Measurements from ENCODE around the gene TUBGCP3.
"Not testable (repeated sequence)": the region's sequence is repeated elsewhere in the genome, so short reads cannot be mapped to it uniquely, and the experiment has no call there.

TUBGCP3 gene

DNA sequence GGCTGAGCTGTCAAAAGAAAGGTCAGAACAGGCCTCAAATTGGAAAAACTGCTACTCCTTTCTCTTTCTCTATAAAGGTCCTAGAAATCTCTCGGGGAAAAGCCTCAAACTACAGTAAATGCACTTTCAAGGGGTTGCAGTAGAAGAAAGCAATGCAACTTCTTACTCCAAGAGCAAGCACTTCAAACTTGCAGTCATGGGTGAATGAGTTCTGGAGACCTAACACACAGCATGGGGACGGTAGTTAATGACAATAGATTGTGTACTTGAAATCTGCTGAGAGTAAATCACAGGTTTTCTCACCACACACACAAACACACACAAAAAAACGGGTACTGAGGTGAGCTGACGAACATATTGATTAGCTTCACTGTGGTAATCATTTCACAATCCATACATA is 11.8 kb downstream of the TUBGCP3 start:
- DNase-seq = peak; percentile 14

DNA sequence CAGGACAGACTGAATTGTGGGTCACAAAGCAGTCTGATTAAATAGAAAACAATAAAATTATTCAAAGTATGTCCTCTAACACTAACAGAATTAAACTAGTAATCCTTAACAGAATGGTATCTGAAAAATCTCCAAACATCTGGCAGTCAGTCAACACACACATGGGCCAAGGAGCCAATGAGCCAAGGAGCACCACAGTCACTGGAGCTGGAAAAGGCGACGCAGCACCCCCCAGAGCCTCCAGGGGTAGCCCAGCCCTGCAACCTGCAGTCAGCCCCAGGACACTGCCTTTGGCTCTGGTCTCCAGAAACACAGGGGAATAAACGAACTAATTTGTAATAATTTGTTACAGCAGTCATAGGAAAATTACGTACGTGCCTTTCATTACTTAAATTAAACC is 12.3 kb downstream of the TUBGCP3 start:
- DNase-seq = no peak

DNA sequence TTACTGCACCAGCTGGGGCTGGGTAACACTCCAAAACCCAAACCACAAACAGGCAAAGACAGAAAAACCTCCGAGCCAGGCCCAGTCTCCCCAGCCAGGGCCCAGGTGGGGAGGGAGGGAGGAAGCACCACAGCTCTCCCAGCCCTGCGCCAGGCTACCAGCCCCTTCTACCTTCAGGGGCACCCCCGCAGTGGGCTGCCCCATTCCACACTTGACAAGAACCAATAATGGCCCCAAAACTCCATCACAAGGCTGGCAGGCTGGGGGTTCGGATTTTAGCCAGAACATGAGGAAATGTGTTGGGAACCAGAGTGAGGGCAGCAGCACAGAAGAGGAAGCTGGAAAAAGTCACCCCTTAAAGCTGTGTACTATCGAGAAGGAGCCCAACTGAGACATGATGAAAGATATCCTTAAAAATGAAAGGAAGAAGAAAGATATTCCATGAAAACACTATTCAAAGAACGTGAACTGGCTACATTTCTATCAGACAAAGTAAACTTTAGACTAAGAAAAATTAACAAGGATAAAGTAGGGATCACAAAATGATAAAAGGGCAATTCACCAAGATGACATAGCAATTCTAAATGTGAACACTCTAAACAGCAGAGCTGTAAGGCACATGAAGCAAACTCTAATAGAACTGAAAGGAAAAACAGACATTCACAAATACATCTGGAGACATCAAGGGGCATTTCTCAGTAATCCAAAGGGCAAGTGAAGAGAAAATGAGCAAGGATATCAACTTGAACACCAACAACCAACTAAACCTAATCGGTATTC is 12.9 kb downstream of the TUBGCP3 start:
- DNase-seq = no peak

DNA sequence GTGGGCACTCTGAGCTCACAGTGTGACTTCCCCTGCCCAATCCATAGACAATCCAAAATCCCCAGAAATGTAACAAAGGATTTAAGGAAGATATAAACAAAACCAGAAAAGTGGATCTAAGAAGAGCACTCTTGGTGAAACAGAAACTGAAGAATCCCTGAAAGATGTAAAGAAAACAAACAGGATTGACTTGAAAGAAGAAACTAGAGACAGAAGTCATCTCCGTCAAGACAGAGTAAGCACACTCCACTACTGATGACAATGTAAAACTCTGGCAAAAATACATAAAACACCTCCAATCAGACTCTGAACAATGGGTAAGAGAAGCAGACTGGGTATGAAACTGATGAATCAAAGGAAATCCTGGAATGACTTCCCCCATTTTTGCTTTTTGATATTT is 13.5 kb downstream of the TUBGCP3 start:
- no peak for DNase-seq

DNA sequence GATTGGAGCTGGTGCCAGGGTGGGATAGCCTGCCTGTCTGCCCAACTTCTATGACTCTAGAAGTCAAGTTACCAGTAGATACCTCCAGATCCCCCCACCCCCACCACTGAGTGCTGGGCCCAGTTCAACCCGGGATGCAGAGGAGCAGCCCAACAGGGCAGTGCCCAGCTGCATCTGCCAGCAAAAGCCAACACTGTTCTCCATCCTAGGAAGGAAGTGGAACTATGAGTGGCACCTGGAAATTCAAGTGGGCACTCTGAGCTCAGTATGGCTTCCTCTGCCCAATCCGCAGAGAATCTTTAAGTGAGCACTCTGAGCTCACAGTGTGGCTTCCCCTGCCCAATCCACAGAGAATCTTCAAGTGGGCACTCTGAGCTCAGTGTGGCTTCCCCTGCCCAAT is 14.2 kb downstream of the TUBGCP3 start:
- peak; percentile 15 for DNase-seq

DNA sequence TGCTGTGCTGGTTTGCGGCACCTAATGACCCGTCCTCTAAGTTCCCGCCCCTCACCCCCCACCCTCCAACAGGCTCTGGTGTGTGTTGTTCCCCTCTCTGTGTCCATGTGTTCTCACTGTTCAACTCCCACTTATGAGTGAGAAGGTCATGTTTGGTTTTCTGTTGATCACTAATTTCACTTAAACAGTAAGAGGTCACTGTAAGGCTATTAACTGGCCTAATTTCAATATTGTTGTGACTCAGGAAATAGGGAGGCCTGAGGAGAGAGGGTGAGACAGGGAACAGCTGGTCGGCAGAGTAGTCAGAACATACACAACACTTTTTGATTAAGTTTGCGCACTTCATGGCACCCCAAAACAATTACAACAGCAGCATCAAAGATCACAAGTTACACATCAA is 15.6 kb downstream of the TUBGCP3 start:
- no peak for DNase-seq

DNA sequence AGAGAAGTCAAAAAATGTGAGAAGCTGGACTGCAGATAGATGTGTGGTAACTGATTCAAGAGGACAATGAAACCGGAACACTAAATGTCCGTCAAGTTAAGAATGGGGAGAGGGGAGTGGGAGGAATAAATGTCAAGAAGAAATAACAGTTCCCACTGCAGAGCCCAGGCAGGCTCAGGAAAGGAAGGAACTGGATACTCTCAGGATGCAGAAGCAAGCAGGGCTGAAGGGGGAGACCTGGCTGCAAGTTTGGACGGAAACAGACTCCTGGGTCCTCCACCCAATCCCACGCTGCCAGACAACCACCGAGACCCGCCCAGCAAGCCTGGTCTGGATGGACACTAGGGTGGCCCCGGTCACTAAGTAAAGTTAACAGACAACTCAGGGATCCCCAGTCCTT is 18.1 kb downstream of the TUBGCP3 start:
- DNase-seq = no peak

DNA sequence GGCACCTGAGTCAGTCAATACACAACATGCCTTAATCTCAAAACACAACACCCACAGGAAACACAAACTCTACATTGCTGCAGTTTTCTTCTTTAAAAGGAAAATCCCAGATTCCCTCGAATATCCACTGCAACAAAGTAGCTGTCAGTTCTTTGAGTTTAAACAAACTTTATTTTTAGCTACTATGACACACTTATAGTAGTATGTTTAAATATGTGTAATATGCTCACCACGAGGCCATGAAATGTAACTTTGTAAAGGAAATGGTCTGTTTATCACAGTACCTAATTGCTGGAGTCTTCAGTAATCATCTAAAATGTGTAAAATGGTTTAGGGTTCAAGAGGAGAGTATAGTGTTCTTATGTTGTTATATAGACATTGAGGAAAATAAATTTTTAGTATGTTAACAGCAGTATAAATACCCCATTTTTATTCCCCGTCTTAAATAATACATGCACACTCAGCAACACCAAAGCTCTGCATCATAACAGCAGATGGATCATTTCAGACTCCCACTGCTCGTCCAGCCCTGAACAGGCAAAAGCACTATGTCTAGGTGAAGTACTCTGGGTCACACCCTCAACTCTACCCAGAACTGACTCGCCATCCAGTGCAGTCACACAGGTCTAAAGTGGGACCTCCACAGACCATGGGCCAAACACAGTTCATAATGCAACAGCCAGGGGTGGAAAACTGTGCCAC is 20.6 kb downstream of the TUBGCP3 start:
- no peak for DNase-seq

DNA sequence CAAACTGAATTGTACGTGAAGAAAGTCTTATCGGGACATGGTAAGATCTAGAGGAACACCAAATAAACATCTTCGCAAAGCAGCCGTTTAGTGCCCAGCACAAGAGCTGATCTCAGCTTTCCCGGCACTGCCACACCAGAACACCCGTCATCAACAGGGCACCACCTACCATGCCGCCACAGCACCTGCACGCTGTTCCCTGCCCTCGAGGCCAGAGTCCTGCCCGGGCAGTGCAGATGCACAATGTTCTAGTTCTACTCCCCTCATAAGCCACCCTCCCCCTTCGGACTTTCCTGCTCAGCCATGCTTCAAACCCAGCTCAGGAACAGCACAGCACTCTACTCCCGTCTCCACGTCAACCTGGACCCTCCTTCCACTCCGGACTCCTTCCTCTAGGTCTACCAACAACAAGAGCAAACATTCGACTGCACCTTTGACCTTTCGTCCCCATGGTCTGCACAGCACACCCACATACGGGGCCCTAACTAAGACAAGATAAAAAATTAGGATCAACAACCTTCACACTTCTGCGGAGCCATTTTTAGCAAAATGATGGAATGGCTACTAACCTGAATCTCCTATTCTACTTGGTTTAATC is 25.1 kb downstream of the TUBGCP3 start:
- DNase-seq = no peak

DNA sequence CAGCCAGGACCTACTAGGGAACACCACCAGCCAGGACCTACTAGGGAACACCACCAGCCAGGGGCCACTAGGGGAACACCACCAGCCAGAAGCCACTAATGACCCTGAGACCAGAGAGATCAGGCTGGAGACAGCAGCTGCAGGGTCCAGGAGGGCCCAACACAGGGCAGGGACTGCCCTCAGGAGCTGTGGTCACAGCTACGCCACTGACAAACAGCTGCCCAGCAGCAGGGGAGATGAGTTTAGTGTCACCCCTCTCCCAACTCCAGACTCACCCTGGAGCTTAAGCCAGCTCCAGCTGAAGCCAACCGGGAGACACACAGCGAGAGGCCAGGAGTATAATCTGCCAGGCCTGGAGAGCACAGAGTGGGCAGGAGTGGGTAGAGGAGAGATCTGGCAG is 25.7 kb downstream of the TUBGCP3 start:
- DNase-seq = no peak

DNA sequence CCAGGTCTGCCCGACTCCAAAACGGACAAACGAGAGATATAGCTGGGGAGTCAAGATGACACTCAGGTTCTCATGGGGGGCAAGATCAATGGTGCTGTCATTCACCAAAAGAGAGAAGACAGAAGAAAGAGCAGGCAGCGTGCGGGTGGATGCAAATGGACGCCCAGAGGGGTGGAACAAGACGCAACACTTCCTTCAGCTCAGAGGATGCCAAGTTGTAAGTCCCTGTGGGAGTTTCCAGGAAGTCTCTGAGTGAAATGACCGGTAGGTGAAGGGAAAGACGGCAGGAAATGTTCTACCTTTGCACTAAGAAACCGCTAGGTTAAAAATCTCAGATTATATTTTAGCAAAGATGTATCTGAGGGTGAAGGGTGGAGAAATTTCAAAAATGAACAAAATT is 26.5 kb downstream of the TUBGCP3 start:
- DNase-seq = no peak

DNA sequence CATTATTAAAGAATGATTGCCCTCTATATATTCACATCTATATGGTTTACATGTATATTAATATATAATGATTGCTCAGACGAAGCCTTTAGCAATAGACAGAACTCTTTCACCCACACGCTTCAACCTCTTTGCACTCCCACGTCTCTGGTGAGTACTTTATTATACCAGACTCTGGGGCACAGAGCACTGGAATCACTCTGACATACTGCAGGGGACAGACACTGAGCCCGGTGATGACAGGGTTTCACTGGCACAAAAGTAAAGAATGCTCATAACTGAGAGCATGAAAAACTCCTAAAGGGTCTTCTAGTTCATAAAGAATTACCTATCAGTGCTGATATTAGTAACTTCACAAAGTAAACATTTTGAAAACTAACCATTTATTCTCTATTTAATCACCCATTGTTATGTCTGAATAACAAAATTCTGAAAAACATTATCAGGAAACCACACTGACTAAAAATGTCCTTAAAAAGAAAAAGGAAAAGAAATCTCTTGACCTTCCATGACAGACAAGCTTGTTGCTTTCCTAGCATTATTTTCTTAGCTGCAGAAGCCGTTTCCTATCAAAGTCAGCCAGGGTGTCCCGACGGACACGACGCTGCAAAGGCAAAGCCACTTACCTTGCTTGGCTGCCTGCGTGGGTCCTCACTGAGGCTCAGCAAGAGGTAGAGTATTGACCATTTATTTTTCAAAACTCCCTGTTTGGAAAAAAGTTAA is 29.1 kb downstream of the TUBGCP3 start:
- DNase-seq = no peak

DNA sequence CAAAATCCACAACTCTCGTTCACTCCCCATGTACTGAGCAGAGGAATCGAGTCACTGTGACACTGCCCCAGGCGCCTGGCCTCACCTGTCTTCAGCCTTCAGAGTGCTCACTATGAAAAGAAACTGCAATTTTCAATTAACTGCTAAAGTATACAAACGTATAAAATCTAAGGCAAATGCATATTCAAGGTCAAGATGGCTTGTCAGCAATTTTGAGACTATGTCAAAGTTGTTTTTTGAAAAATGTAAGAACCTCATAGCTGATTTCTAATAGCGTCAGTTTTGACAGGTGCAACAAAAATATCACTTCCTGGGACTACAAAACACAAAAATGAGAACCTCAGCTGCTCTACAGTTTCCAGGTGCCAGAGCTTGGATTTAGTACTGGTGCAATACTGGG is 31.4 kb downstream of the TUBGCP3 start:
- no peak for DNase-seq

DNA sequence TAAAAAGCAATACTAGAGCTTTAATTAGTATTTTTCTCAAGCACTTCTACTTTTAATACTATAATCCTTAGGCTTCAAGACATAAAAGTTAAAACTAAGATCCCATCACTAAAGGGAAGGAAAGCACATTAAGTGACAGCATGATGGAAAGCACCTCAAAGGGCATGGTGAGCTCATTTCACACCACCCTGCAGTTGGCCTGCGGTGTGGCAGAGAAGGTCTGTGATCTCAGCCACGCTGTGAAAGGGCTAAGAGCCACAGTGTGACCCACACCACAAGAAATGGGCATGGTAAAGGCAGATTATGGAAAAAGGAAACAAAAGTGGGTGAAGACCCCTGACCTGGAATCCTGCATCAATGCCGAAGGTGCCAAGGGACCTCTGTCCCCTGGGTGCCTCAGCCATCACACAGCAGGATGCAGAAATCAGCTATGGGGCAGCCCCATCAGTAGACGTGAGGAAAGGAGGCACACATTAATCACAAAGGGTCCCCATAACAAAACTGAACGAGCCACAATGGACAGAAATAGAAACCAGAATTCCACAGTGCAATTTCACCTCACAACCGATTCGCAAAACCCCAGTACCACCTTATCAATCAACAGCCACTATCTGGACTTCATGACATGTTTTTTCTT is 33.6 kb downstream of the TUBGCP3 start:
- DNase-seq = no peak

DNA sequence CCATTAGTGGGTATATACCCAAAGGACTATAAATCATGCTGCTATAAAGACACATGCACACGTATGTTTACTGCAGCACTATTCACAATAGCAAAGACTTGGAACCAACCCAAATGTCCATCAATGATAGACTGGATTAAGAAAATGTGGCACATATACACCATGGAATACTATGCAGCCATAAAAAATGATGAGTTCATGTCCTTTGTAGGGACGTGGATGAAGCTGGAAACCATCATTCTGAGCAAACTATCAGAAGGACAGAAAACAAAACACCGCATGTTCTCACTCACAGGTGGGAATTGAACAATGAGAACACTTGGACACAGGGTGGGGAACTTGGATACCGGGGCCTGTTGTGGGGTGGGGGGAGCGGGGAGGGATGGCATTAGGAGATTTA is 39.0 kb downstream of the TUBGCP3 start:
- not testable (repeated sequence) for DNase-seq

DNA sequence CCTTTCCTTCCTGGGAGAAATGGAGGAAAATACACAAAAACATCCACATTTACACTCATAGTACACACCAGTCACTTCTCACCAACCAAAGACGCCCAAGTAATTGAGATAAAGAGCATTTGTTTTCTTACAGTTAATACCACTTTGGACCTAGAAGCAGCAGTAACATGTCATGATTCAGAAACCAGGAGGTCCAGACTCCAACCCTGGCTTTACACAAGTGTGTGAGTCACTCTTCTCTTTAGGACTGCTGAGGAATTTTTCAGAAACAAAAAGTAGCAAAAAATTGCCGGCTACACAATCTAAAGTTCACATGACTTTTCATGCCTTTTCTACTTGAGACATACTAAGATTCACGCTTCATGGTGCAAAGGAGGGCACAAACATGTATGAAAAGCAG is 42.1 kb downstream of the TUBGCP3 start:
- DNase-seq = no peak

DNA sequence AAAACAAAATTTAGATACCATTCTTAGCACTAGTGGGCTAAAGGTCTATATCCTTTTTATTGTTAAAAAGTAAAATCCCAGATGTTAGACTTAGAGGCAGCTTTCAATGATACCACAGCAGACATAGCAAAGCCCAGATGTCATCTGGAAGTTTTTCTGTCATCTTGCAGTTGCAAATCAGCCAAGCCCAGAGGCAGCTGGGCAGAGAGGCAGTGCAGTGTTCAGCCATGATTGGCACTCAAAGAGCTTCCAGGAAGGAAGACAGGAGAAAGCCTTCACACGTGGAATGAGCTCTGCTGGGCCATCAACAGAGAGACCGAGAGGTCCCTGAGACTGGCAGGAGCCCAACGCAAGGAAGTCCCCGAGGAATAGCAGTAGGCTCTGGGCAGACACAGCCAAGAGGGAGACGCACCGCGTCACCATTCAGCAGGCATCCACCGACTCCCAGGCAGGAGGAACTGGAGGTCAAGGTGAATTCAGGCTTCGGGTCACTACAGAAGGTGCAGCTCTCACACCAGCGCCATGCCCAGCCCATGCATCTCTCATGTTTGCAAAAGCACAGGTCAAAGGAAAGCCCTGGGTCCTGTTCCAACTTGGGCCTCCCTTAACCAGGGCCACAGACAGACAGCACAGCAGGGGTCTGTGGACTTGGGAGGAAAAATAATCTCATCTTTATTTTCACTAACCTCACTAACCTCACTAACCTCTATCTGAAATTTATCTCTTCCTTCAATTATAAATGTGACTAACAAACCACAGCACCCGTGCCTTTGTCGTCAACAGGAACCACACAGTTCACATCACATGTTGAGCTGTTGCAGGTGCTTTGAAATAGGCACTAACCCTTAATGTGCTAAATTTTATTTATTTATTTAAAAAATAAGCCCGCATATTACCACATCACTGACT is 54.9 kb downstream of the TUBGCP3 start:
- no peak for DNase-seq

DNA sequence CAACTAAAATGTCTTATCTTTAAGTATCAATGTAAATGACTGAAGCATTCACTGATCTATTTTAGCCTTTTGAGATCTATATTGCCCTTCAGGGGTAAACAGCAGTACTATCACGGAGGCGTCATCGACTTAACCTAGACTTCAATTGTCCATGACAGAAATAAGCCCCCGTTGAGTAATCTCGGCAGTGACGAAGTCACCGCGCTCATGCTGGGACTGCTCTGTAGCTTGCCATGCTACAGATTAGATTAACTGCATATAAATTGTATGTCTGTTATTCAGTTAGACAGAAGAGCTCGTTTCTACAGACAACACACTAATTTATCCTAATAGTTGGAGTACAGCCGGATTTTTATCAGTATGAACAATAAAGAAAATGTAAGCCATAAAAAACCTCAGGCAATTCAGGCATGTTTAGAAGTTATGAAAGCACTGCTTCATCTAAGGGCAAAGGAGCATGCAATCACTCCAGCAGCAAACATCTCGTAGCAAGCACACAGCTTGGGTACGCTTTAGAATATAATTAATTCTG is 56.6 kb downstream of the TUBGCP3 start:
- no peak for DNase-seq

DNA sequence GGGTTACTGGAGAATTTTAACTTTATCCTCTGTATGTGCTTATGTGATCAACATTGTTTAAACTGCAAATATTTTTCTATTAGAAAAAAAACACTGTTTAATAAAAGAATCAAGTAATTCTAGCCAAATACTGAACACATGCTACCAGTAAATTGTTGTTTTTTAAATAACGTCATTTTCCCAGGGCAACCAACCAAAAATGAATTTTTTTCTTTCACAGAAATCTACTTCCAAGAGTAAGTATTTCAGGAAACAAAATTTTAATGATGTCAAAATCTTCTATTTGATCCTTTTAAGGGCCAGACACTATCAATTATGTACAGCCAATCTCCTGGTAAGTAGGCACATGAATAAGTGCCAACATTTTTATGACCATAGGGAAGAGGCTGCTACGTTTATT is 57.1 kb downstream of the TUBGCP3 start:
- no peak for DNase-seq

DNA sequence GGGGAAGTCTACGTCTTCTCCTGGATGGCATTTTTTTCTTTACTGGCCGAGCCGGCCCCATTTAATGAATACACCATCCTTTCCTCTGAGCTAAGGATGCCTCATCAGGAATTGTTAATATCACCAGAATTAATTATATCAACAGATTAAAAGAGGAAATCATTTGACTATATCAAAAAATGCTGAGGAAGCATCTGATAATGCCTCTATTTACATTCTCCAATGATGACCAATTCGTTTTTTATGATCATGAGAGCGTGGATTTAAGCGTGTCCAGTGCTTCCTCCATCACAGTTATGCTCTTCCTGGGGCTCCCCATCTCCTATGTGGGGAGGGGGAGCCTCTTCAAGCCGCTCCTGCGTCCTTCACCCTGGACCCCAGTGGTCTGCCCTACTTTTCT is 58.7 kb downstream of the TUBGCP3 start:
- DNase-seq = no peak

DNA sequence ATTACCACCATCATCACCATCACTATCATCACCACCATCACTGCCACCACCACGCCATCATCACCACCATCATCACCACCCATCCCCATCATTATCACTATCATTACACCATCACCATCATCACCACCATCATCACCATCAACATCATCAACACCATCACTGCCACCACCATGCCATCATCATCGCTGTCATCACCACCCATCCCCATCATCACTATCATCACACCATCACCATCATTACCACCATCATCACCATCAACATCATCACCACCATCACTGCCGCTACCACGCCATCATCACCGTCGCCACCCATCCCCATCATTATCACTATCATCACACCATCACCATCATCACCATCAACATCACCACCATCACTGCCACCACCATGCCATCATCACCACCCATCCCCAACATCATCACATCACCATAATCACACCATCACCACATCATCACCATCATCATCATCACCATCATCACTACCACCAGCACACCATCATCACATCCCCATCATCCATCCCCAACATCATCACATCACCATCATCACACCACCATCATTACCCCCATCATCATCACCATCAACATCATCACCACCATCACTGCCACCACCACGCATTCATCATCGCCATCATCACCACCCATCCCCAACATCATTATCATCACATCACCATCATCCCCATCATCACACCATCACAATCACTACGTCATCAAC is 61.7 kb downstream of the TUBGCP3 start:
- DNase-seq = no peak

All from NCI-H510A (cell line).